Pancreas (tissue), 10 donors: ENCODE measurements around the gene LAPTM4A. TPM values are rescaled to one million over a fixed set of nuclear protein-coding genes. Genes with fewer than 3 reads are reported as not detected.

Experiments
- ATAC-seq, 4 donors: fragments of 200-7000 bp; cut with Tn5 transposase; one replicate each; pipeline versions ENCODE4 v1.8.0 to v1.9.1; 2020; ENCODE audit warnings: mild to moderate bottlenecking in 4 of 4, moderate library complexity in 4 of 4
- DNase-seq, 6 donors: peaks; one replicate each; pipeline ENCODE4 v3.0.0-alpha.2; 2020
- FAIRE-seq: peaks from 2 replicates; lab custom pipeline; 2012; peaks lifted over from hg19 to GRCh38; lab: Jason Lieb, UNC
- H3K27ac ChIP-seq, 4 donors: fragments of 200-600 bp; sonication (generic); 1 replicate in 3 of 4; 2 replicates in 1 of 4; pipeline versions ENCODE4 v1.5.0 to v1.8.0; 2020
- H3K27me3 ChIP-seq, 4 donors: fragments of 200-600 bp; one replicate each; pipeline ENCODE4 v1.8.0; 2021
- H3K36me3 ChIP-seq, 3 donors: fragments of 200-600 bp; sonication (generic) in 1 of 3; one replicate each; pipeline versions ENCODE4 v1.5.0 to v1.8.0; 2020 to 2021
- H3K4me1 ChIP-seq, 3 donors: fragments of 200-600 bp; one replicate each; pipeline ENCODE4 v1.8.0; 2021
- H3K4me3 ChIP-seq, 4 donors: fragments of 200-600 bp; sonication (generic) in 2 of 4; one replicate each; pipeline versions ENCODE4 v1.5.0 to v1.8.0; 2020 to 2021
- H3K9me3 ChIP-seq, 4 donors: fragments of 200-600 bp; one replicate each; pipeline ENCODE4 v1.8.0; 2021
- WGBS, 2 donors: extraction: QIAGEN DNeasy Blood & Tissue Kit; methylation state at CpG; one replicate each; pipeline ENCODE4 v1.1.7; 2013; 5-methylcytosine and 5-hydroxymethylcytosine counted together
- intact Hi-C, 3 donors: fragments of 100-400 bp; cut with DNase I; formaldehyde crosslinking; loops; one replicate each; pipeline versions ENCODE4 v1.11.1 to v1.14.2; 2022
- polyA plus RNA-seq, 2 donors: library from polyadenylated mRNA; stranded (reverse); fragments of 200-250 nt; gene quantifications; one replicate each; pipeline ENCODE4 v1.2.3, GENCODE V29; 2013
- total RNA-seq, 6 donors: library from RNA; stranded (reverse); fragmentation: NEBNext Ultra II Directional in 4 of 6; extraction: Animal tissue kit (Norgen Biotek cat#: 25700) in 4 of 6; gene quantifications; one replicate each; pipeline versions ENCODE4 v1.2.1 to v1.2.4, GENCODE V29; 2021 to 2023
- TF ChIP-seq, protein P1 (sequence below), 4 donors: fragments of 200-600 bp; sonication (generic) in 3 of 4; IDR thresholded peaks; one replicate each; pipeline versions ENCODE4 v1.5.0 to v1.8.0; 2021; ENCODE audit warnings: antibody characterized with exemption in 4 of 4
- donor health status: healthy with polysubstance abuse.
- donor health status: DM: no; HTN: no; CAD: no; lungs with moderate emphysema.
- donor health status: DM: no; HTN: no; CAD: no.
- donor health status: control.
- donor health status: control.
- donor health status: Bipolar disorder and iron deficiency.
- donor health status: DM: yes; HTN: yes; CAD: no.
- donor health status: DM: no; HTN: no; CAD: no.
- donor health status: DM: no; HTN: no; CAD: no.
- donor health status: DM: yes; HTN: yes; CAD: no.

Gene LAPTM4A
- total and polyA plus RNA-seq, 8 donors = 57.8 to 163 (median 98.7) TPM

DNA sequence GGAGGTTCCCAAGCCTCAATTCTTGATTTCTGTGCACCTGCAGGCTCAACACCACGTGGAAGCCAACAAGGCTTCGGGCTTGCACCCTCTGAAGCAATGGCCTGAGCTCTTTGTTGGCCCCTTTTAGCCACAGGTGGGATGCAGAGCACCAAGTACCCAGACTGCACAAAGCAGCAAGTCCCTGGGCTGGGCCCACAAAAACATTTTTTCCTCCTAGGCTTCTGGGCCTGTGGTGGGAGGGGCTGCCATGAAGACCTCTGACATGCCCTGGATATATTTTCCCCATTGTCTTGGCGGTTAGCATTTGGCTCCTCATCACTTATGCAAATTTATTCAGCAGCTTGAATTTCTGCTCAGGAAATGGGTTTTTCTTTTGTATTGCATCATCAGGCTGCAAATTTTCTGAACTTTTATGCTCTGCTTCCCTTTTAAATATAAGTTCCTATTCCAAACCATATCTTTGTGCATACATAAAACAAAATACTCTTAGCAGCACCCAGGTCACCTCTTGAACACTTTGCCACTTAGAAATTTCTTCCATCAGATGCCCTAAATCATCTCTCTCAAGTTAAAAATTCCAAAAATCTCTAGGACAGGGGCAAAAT, 29.9 kb downstream of the LAPTM4A start:
- H3K4me1 ChIP-seq = no peaks in the 10 kb centered on the region
- H3K36me3 ChIP-seq = no peaks in the 10 kb centered on the region
- H3K4me3 ChIP-seq = no peak overlapping the region
- 79 to 87% methylated on average over 3 of the region's 3 CpGs for WGBS, 2 donors
- intact Hi-C loops = loop anchor here in 1 of 3 donors (5.0 kb wide), 1 partner anchor 76 kb away; no protein-coding TSS in a partner anchor
- no peak overlapping the region for H3K27ac ChIP-seq
- no peaks in the 10 kb centered on the region for H3K9me3 ChIP-seq
- H3K27me3 ChIP-seq = no peaks in the 10 kb centered on the region
- ATAC-seq (no peak), FAIRE-seq (no peak), DNase-seq (no peak)
- TF ChIP-seq, protein P1, sequence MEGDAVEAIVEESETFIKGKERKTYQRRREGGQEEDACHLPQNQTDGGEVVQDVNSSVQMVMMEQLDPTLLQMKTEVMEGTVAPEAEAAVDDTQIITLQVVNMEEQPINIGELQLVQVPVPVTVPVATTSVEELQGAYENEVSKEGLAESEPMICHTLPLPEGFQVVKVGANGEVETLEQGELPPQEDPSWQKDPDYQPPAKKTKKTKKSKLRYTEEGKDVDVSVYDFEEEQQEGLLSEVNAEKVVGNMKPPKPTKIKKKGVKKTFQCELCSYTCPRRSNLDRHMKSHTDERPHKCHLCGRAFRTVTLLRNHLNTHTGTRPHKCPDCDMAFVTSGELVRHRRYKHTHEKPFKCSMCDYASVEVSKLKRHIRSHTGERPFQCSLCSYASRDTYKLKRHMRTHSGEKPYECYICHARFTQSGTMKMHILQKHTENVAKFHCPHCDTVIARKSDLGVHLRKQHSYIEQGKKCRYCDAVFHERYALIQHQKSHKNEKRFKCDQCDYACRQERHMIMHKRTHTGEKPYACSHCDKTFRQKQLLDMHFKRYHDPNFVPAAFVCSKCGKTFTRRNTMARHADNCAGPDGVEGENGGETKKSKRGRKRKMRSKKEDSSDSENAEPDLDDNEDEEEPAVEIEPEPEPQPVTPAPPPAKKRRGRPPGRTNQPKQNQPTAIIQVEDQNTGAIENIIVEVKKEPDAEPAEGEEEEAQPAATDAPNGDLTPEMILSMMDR (IDR thresholded peaks at IDR 0.05) = no peak

GRCh38 chr2:20019747-20020146, 31.7 kb downstream of the LAPTM4A start:
- WGBS, 2 donors = 88 to 89% methylated on average over 4 of the region's 4 CpGs
- no peak for ATAC-seq

DNA sequence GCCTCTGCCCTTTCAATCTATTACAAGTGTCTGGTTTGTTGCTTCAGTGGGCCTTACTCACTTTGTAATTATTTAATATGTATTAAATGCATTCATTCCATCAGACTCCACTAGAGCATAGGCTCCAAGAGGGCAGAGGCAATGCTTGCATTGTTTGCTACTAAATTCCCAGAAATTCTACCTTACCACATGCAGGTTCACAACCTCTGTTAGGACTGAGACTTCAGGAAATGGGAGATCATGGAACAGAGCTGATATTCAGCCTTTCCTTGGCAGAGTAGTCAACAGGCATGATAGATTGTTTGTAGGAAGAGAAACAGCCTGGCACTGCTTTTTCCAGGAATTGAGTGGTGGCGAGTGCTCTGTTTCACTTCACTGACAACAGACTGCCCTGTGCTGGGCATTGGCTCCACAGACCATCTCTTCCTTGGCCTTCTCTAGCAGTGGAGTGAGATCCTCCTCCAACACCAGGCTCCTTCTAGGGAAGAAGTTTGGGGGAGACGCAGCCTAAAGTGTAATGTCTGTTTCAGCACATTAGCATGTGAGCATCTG, 32.8 kb downstream of the LAPTM4A start:
- TF ChIP-seq, protein P1 (IDR thresholded peaks at IDR 0.05) = no peak
- no peaks in the 10 kb centered on the region for H3K36me3 ChIP-seq
- no peaks in the 10 kb centered on the region for H3K9me3 ChIP-seq
- H3K4me3 ChIP-seq = no peak overlapping the region
- peak overlapping the region in 1 of 4 donors; percentile 13 for H3K27ac ChIP-seq
- 79 to 82% methylated on average over 2 of the region's 2 CpGs for WGBS, 2 donors
- H3K27me3 ChIP-seq = no peaks in the 10 kb centered on the region
- FAIRE-seq = no peak
- no peak for DNase-seq
- peak in 3 of 4 donors; percentile 11 to 30 (median 26) for ATAC-seq
- no peaks in the 10 kb centered on the region for H3K4me1 ChIP-seq
- intact Hi-C loops = loop anchor here in 1 of 3 donors (5.0 kb wide), 1 partner anchor 79 kb away; no protein-coding TSS in a partner anchor

More at GRCh38 chr2:20019747-20020146, 31.7 kb downstream of the LAPTM4A start:
- FAIRE-seq = no peak
- TF ChIP-seq, protein P1 (IDR thresholded peaks at IDR 0.05) = no peak
- Histone ChIP-seq H3K27ac (no peak overlapping the region), H3K4me3 (no peak overlapping the region), H3K27me3 (no peaks in the 10 kb centered on the region), H3K9me3 (no peaks in the 10 kb centered on the region), H3K36me3 (no peaks in the 10 kb centered on the region), H3K4me1 (no peaks in the 10 kb centered on the region)
- intact Hi-C loops = loop anchor here in 2 of 3 donors (5.0 kb wide), 1 partner anchor 78 kb away; no protein-coding TSS in a partner anchor
- no peak for DNase-seq

- ATAC-seq (no peak), DNase-seq (no peak), FAIRE-seq (no peak)
- intact Hi-C loops = loop anchor here in 1 of 3 donors (5.0 kb wide), 1 partner anchor 81 kb away; no protein-coding TSS in a partner anchor
- H3K4me1 ChIP-seq = no peaks in the 10 kb centered on the region
- no peak overlapping the region for H3K27ac ChIP-seq
- H3K27me3 ChIP-seq = no peaks in the 10 kb centered on the region
- no peak overlapping the region for H3K4me3 ChIP-seq
- no peaks in the 10 kb centered on the region for H3K9me3 ChIP-seq
- H3K36me3 ChIP-seq = no peaks in the 10 kb centered on the region
- TF ChIP-seq, protein P1 (IDR thresholded peaks at IDR 0.05) = no peak
Observed at GRCh38 chr2:20016346-20016745, 35.1 kb downstream of the LAPTM4A start.
